NCI-H345 treated with DMSO at 0.1 percent for 48 hours (cell line): ENCODE results near the gene UNCX.
"Not testable (repeated sequence)": the region's sequence is repeated elsewhere in the genome, so short reads cannot be mapped to it uniquely, and the experiment has no call there.

Source experiments
- DNase-seq: peaks from one replicate; lab custom pipeline; 2025; ENCODE audit not compliant: unreplicated experiment; lab: John Stamatoyannopoulos, UW

Gene UNCX

DNA sequence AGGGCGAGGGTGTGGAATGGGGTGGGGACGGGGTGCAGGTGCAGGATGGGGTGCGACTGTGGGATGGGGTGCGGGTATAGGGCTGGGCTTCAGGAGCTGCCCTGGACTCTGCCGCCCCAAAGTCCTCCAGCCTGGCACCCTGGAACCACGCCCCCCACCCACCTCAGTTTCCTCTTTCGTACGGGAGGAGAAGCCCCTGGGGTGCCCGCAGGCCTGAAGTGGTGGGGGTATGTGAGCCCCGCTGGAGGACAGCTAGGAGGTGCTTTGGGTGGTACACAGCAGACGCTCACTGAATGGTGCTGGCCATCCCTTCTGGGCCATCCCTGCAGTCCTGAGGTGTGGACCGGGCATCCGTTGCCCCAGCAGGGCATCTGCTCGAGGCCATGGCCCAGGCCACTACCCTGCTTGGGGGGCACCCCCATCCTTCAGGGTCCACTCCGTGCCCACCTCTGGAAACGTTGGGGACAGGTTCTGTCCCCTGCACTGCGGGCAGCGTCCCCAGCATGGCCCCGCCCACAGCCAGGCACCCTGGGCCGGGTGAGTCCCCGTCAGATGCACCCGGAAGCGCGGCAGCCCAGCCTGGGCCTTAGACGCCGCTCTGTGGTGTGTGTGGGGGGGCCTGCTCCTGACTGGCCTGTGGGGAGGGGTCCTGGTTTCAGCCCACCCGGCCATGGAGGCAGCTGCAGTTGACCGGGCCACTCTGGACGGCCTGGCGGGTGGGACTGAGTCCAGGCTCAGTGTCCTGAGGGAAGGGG, 41.6 kb downstream of the UNCX start:
- DNase-seq = no peak

DNA sequence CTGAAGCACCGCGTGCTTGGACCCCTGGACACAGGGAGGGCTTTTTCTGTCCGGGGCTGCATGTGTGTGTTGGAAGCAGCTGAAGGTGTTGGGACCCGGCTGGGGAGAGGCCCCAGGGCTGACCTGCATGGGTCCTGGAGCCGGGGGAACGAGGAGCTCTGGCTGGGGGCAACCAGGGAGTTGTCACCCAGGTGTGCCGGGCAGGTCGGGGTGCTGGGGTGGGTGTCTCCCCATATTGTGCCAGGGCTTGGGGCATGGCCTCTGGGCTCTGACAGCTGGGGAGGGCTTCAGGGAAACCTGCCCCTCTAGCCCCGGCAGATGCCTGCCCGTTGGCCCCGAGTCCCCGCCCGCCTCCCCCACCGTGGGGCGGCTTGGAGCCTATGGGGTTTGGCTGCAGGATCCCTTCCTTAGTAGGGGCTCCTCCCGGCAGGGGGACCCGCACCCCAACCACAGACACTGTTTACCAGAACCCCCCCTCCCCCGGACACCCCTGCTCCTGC, 42.3 kb downstream of the UNCX start:
- DNase-seq = no peak

DNA sequence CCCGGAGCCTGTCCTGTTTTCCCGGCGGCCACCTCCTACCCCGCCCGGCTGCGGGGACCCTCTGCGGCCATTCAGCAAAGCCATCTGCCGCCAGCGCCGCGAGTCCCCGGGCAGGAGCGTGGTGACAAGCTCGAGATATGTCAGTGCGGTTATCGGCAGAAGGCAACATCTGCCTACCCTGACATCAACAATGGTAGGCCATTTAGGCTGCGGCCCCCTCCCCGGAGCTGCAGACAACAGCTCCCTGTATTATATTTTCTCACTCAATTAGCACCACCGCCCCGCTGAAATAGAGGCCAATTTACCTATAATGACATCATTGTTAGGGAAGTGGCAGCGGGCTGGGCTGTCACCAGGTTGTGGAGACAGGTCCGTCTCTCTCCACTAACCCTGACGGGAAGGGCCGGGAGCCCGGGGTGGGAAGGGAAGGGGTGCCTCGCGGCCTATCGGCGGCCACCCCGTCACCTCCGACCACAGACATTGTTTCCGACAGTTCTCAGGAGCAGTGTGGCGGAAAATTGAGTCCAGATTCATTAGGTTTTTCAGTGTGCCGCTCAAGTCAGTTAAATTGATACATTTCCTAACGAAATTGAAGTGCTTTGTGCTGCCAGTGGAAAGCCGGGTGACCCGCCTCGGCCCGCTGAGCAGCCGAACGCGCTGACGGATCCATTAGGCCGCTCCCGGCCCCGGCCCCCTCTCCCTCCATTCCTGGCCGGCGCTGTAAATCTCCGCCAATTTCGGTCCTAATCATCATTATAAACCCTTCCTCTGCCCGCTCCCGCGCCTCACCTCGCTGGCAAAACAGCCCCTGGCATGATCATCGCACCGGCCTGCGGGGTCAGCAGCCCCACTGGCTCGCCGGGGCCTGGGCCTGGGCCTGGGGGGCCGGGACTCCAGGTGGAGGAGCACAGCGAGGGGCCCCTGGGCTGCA, 43.0 kb downstream of the UNCX start:
- DNase-seq = no peak

DNA sequence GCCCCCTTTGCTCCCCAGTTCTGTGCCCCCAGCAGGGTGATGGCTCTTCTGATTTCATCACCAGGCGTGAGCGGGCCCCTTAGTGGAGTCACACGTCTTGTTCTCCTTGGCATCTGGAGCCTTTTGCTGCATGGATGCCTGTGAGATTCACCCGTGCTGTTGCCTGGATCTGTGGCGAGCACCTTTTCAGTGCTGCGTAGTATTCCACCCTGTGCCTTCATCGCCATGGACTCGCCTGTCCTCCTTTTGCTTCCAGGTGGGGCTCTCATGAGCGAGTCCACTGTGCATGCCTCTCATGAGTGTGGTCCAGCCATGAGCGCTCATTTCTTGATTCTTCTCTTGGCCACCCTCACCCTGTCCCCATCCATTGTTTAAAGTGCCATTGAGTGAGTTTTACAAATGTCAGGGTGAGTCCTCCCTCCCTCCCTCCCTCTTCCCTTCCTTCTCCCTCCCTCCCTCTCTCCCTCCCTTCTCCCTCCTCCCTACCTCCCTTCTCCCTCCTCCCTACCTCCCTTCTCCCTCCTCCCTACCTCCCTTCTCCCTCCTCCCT, 44.0 kb downstream of the UNCX start:
- DNase-seq = no peak

DNA sequence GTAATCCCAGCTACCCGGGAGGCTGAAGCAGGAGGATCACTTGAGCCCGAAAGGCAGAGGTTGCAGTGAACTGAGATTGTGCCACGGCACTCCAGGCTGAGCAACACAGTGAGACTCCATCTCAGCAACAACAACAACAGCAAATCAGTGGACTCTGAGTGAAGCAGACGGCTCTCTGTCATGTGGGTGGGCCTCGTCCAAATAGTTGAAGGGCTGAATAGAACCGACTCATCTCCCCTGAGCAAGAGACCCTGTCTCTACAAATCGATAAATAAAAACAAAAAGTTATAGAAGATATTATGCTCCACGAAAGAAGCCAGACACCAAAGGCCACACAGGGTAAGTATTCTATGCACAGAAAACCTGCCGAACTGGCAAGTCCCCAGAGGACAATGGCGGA, 45.9 kb downstream of the UNCX start:
- DNase-seq = no peak

DNA sequence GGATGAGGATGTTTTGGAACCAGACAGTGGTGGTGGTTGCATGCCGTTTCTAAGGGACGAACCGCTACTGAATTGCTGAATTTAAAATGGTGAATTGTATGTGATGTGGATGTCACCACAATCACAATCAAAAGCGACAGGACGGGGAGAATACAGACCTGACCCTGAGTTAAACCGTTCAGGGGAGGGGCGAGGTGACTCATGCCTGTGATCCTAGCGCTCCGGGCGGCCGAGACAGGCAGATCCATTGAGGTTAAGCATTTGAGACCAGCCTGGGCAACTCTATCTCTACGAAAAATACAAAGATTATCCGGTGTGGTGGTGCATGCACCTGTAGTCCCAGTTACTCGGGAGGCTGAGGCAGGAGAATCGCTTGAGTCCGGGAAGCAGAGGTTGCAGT, 46.4 kb downstream of the UNCX start:
- DNase-seq = no peak

DNA sequence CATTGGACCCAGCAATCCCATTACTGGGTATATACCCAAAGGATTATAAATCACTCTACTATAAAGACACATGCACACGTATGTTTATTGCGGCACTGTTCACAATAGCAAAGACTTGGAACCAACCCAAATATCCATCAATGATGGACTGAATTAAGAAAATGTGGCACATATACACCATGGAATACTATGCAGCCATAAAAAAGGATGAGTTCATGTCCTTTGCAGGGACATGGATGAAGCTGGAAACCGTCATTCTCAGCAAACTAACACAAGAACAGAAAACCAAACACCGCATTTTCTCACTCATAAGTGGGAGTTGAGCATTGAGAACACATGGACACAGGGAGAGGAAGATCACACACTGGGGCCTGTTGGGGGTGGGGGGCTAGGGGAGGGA, 47.2 kb downstream of the UNCX start:
- DNase-seq = not testable (repeated sequence)

DNA sequence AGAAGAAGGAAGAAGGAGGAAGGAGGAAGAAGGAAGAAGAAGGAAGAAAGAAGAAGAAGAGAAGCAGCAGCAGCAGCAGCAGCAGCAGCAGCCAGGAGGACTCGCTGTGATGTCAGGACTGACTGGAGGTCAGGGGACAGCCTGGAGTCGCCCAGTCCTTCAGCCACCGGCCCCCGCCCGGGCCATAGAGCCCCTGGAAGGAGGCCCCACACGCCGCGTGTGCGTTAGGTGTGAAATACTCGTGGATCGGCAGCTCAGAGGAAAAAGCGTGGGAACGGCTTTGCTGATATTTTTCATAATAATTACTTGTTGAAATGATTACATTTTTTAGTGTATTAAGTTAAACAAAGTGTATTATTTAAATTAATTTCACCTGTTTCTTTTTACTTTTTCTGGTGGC, 48.4 kb downstream of the UNCX start:
- DNase-seq = no peak

DNA sequence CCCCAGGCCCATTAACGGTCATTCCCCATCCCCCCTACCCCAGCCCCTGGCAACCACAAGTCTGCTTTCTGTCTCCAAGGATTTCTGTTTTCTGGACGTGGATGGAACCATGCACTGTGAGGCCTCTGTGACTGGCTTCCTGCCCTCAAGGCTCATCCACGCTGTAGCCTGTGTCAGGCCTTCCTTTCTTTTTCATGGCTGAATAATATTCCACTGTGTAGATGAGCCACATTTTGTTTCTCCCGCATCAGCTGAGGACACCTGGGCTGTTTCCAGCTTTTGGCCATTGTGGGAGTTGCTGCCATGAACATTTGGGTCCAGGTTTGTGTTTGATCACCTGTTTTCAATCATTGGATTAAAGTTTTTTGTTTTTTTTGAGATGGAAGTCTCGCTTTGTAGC, 50.0 kb downstream of the UNCX start:
- no peak for DNase-seq

DNA sequence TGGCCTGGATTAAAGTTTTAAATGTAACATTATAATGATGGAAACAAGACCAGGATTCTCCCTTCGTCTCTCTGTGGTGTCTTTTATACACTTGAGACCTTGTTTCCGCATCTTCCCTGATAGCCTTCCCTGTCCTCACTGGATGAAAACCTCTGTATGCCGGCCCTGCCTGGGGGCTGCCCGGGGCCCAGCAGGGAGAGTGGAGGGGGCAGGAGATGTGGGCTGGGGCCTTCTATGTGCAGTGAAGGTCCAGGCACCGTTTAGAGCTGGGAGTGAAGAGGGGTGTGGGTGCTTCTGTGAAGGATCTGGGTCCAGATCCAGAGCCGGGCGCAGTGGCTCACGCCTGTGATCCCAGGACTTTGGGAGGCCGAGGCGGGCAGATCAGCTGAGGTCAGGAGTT, 50.7 kb downstream of the UNCX start:
- no peak for DNase-seq

DNA sequence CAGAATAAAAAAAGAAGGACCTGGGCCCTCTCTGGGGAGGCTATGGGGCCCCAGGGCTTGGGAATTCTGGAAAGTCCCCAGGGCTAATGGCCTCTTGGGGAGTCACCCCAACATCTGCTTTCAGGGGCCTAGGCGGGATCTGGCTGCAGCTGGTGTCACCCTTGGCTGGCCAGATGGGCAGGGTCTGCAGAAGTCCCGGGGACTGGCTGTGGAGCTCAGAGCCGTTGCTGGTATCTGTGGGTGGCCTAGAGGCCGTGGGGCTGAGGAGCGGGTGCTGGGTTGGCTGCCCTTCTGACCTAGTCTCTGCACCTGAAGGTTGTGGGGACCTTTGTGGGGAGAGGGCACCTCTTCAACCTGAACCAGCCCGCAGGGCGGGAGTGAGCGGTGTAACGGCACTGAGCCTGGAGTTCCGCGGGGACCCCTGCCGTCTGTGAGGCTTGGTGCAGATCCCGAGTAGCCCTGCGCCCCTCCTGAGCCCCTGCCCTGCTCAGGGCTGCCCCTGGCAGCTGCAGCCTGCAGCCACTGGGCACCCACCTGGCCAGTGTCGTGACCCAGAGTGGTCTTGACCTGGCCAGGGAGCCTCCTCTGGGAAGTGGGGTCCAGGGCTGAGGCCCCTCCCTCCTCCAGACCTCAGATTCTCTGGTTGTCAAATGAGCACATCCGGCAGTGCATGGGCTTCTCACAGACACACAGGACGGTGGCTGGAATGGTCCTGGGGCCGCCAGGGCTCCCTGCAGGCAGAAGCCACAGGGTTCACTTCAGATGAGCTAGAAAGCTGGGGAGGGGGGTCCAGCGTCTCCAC, 51.5 kb downstream of the UNCX start:
- no peak for DNase-seq

DNA sequence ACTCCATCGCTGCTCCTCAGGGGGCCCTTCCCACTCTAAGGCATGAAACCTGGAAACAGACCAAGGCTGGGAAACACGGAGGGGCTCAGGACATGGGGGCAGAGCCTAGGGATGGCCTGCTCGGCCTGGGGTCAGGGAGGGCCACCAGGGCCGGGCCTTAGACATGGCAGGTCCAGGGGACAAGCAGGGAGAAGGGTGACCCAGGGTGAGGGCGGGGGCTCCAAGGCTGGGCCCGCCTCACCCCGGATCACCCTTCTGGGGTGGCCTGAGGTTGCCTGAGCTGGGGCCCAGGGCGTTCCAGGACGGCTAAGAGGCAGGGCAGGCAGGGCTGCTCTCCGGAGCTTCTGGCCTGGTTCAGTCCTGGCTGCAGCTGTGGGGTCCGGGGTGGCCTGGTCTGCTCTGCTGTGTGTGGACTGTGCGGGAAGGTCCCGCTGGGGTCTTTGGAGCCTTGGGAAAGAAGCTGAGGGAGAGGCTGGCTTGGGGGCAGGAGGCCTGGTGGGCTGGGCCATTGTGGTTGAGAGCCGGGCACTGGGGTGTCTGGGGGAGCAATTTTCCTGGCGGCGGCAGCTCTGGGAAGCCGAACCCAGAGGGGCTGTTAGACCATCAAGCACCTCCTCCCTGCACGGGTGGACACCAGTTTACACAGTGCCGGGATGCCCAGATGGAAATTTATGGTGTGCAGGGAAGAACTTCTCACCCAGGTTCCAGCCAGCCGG, 52.2 kb downstream of the UNCX start:
- DNase-seq = no peak

DNA sequence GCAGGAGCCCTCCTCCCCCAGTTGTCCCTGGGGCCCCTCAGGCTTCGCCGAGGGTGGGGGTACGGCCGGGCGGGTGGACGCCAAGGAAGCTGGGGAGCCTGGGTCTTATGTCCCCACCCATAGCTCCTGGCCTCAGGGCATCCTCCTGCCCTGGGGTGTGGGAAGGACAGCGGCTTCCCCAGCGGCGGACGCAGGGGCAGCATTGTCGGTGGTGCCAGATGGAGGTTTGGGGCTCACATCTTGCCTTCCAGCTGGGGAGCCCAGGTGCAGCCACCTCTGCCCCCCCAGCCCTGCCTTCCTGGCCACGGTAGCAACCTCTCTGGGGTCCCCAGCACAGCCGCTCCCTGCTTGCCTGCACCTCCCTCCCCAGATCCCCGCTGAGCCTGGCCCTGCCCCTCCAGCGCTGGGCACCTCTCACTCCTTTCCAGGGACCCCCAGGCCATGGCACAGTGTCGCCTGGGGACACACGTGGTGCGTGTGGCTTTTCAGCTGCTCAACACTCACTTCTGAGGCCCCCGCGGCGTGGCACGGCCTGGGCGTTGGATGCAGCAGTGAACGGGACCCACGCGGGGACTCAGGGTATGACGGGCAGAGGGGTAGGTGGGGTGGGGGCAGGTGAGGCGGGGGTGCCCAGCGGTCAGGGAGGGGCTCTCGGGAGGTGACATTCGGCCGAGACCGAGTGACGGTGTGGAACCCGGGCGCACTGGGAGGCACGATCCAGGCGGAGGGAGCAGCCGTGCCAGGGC, 53.1 kb downstream of the UNCX start:
- DNase-seq = no peak
